Testis (tissue), 3 donors: Measurements from ENCODE around the gene DDX23. TPM values are rescaled to one million over a fixed set of nuclear protein-coding genes. Genes with fewer than 3 reads are reported as not detected.
"Not testable (repeated sequence)": the region's sequence is repeated elsewhere in the genome, so short reads cannot be mapped to it uniquely, and the experiment has no call there.

Experiments
- DNase-seq: peaks from one replicate; pipeline ENCODE4 v3.0.0-alpha.2; 2019
- H3K27ac ChIP-seq, 2 donors: fragments of 200-600 bp; sonication (generic); one replicate each; pipeline ENCODE4 v1.5.1; 2019
- H3K27me3 ChIP-seq: fragments of 200-600 bp; sonication (generic); one replicate; pipeline ENCODE4 v1.5.1; 2019
- H3K36me3 ChIP-seq: fragments of 200-600 bp; sonication (generic); one replicate; pipeline ENCODE4 v1.5.1; 2017; ENCODE audit warnings: low read depth; ENCODE audit errors: missing control alignments
- H3K4me1 ChIP-seq: fragments of 200-600 bp; sonication (generic); one replicate; pipeline ENCODE4 v1.5.1; 2019
- H3K4me3 ChIP-seq, 2 donors: fragments of 200-600 bp; sonication (generic); one replicate each; pipeline ENCODE4 v1.5.1; 2017 to 2019
- H3K9me3 ChIP-seq: fragments of 200-600 bp; sonication (generic); one replicate; pipeline ENCODE4 v1.5.1; 2017
- POLR2A ChIP-seq: fragments of 450-650 bp; IDR thresholded peaks from one replicate; pipeline ENCODE4 v1.6.1; 2017; ENCODE audit warnings: antibody characterized with exemption, mild to moderate bottlenecking, moderate library complexity
- WGBS, 2 donors: methylation state at CpG; one replicate each; pipeline ENCODE4 v1.1.5; 2018; 5-methylcytosine and 5-hydroxymethylcytosine counted together
- intact Hi-C: fragments of 100-400 bp; cut with DNase I; formaldehyde crosslinking; loops from one replicate; pipeline ENCODE4 v1.15.1; 2023; ENCODE audit warnings: low total_unique reads
- polyA plus RNA-seq: library from polyadenylated mRNA; stranded (reverse); fragments of 350-450 nt; fragmentation: Illumina TruSeq; extraction: RNeasy Lipid Tissue Mini Kit (QIAGEN cat#74804); gene quantifications from one replicate; pipeline ENCODE4 v1.2.3, GENCODE V29; 2014; ENCODE audit warnings: low read depth, low replicate concordance; ENCODE audit not compliant: insufficient read depth
- total RNA-seq, 2 donors: library from RNA; depleted of rRNA; stranded (reverse); fragments of >200 nt; gene quantifications; one replicate each; pipeline ENCODE4 v1.2.3, GENCODE V29; 2016
- TF ChIP-seq, protein P1 (sequence below), 3 experiments: fragments of 450-650 bp in 2 of 3; fragments of 200-600 bp in 1 of 3; sonication (generic) in 1 of 3; IDR thresholded peaks; one replicate each; pipeline ENCODE4 v1.5.1; 2016 to 2019; ENCODE audit warnings: antibody characterized with exemption in 3 of 3, mild to moderate bottlenecking in 2 of 3, moderate library complexity in 1 of 3

DDX23 gene
- total and polyA plus RNA-seq, 3 donors from 2014 or later = 69.4 to 96.1 (median 85.0) TPM

DNA sequence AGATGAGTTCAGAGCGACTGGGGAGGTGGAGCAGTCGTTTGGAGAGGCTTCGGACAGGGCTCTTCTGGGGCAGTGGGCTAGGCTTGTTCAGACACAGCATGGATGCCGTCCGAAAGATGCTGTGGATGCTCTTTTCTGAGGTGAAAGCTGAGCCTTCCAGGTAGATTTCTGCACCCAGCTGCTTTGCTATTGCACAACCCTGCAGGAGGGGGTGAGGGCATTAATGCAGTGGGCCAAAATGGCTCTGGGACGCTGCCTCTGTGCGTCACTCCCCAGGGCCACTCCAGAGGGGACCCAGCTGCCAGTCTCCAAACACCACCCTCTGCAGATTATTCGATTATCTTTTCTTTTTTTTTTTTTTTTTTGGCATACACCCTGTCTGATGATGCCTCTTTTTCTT lies 6.1 kb upstream of the DDX23 start:
- no peak for DNase-seq
- Histone ChIP-seq H3K27ac (no peak overlapping the region), H3K4me1 (peaks cover under 1% of the 10 kb centered on the region), H3K4me3 (no peak overlapping the region), H3K36me3 (no peaks in the 10 kb centered on the region), H3K27me3 (no peaks in the 10 kb centered on the region), H3K9me3 (no peaks in the 10 kb centered on the region)
- WGBS, 2 donors = 85 to 86% methylated on average over 8 of the region's 8 CpGs
- no peak for TF ChIP-seq POLR2A
- TF ChIP-seq, protein P1, sequence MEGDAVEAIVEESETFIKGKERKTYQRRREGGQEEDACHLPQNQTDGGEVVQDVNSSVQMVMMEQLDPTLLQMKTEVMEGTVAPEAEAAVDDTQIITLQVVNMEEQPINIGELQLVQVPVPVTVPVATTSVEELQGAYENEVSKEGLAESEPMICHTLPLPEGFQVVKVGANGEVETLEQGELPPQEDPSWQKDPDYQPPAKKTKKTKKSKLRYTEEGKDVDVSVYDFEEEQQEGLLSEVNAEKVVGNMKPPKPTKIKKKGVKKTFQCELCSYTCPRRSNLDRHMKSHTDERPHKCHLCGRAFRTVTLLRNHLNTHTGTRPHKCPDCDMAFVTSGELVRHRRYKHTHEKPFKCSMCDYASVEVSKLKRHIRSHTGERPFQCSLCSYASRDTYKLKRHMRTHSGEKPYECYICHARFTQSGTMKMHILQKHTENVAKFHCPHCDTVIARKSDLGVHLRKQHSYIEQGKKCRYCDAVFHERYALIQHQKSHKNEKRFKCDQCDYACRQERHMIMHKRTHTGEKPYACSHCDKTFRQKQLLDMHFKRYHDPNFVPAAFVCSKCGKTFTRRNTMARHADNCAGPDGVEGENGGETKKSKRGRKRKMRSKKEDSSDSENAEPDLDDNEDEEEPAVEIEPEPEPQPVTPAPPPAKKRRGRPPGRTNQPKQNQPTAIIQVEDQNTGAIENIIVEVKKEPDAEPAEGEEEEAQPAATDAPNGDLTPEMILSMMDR (IDR thresholded peaks at IDR 0.05) = no peak
- intact Hi-C loops = no loop called here

DNA sequence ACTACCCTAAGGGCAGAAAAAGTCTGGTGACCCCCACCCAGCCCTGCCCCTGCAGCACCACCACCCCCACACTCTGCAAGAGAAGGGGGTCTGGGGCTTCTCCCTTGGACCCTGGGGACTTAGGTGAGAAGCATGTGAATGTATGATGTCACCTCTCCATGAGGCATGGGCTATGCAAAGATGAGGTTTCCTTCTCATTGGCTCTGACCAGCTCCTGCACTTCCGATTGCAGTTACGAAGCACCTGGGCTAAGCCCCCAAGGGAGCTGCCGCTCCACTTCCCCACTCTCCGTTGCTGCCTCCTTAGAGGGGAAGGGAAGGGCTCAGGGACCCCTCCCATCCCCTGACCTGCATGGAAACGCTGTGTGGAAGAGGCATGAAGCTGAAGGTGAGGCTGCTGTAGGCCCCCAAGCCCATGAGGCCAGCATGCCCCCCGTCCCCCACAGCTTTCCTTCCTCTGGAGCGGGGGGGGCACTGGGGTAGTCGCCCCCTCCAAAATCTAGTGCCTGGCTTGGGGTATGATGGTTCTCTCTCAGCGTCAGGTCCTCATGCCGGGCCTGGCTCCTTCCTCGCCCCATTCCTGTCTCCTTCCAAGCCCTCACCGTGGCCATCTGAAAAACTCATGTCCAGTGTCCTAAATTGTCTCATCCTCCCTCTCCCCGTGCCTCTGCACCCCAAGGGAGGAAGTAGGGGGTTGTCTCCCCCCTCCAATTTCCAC lies 5.5 kb upstream of the DDX23 start:
- Histone ChIP-seq H3K9me3 (no peaks in the 10 kb centered on the region), H3K27me3 (no peaks in the 10 kb centered on the region), H3K36me3 (no peaks in the 10 kb centered on the region), H3K4me1 (peaks cover 6% of the 10 kb centered on the region), H3K4me3 (no peak overlapping the region), H3K27ac (no peak overlapping the region)
- intact Hi-C loops = no loop called here
- WGBS, 2 donors = 88 to 92% methylated on average over 9 to 13 of the region's 13 CpGs
- TF ChIP-seq, protein P1 (IDR thresholded peaks at IDR 0.05) = no peak
- TF ChIP-seq POLR2A = no peak
- DNase-seq = no peak

DNA sequence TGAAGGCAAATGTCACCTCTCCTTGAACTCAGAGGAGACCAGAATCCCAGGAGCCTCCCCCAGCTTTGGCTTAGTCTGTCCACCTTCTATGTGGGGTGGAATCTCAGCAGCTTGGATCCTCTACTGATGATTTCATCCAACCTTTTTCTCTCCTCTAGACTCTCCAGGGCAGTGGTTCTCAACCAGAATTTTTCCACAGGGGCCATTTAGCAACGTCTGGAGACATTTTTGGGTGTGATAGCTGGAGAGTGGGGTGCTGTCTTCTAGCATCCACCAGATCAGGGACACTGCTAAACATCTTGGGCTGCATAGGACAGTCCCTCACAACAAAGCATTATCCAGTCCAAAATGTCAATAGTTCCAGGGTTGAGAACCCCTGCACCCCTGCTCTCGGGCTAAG lies 4.4 kb upstream of the DDX23 start:
- Histone ChIP-seq H3K4me1 (peaks cover 6% of the 10 kb centered on the region), H3K27ac (no peak overlapping the region), H3K27me3 (no peaks in the 10 kb centered on the region), H3K9me3 (no peaks in the 10 kb centered on the region), H3K36me3 (no peaks in the 10 kb centered on the region), H3K4me3 (no peak overlapping the region)
- WGBS, 2 donors = 62 to 63% methylated on average over 2 of the region's 2 CpGs
- TF ChIP-seq POLR2A = no peak
- TF ChIP-seq, protein P1 (IDR thresholded peaks at IDR 0.05) = no peak
- DNase-seq = no peak
- intact Hi-C loops = no loop called here

DNA sequence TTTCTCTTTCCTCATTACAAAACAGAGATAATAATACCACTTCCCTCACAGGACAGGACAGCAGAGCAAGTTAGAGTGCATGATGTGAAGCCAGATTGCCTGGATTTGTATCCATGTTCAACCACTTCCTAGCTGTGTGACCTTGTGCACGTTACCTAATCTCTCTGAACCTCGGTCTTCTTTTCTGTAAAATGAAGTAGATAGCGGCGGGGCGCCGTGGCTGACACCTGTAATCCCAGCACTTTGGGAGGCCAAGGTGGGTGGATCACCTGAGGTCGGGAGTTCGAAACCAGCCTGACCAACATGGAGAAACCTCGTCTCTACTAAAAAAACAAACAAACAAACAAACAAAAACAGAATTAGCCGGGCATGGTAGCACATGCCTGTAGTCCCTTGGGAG lies 3.0 kb upstream of the DDX23 start:
- H3K9me3 ChIP-seq, intact Hi-C loops, H3K4me3 ChIP-seq, DNase-seq, H3K27ac ChIP-seq, H3K27me3 ChIP-seq, H3K36me3 ChIP-seq: not testable (repeated sequence)
- WGBS, 2 donors = 79 to 86% methylated on average over 10 of the region's 10 CpGs
- peaks cover 18% of the 10 kb centered on the region for H3K4me1 ChIP-seq

DNA sequence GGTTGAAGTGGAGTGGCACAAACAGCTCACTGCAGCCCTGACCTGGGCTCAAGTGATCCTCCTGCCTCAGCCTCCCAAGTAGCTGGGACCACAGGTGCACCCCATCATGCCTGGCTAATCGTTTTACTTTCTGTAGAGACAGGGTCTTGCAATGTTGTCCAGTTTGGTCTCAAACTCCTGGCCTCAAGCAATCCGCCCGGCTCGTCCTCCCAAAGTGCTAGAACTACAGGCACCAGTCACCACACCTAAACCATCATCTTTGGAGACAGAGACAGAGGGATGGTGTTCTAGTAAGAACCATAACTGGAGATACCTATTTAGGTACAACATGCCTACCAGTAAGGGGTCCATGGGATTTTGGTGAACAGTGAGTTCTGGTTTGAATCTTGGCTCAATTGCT lies 2.5 kb upstream of the DDX23 start:
- DNase-seq = no peak
- intact Hi-C loops = no loop called here
- Histone ChIP-seq H3K4me1 (peaks cover 18% of the 10 kb centered on the region), H3K27me3 (no peaks in the 10 kb centered on the region), H3K4me3 (no peak overlapping the region), H3K9me3 (no peaks in the 10 kb centered on the region), H3K27ac (no peak overlapping the region), H3K36me3 (no peaks in the 10 kb centered on the region)
- TF ChIP-seq POLR2A = no peak
- TF ChIP-seq, protein P1 (IDR thresholded peaks at IDR 0.05) = no peak
- 83 to 93% methylated on average over 3 to 4 of the region's 4 CpGs for WGBS, 2 donors
